AG09319 (cell line): ENCODE data around the gene SRCAP.
"Not testable (repeated sequence)": the region's sequence is repeated elsewhere in the genome, so short reads cannot be mapped to it uniquely, and the experiment has no call there.

Source experiments
- DNase-seq: peaks from one replicate; pipeline ENCODE4 v3.0.0-alpha.2; 2010; ENCODE audit warnings: low read depth; ENCODE audit errors: extremely low read depth
- CTCF ChIP-seq: IDR thresholded peaks from 2 replicates; pipeline ENCODE4 v1.5.1; 2011; ENCODE audit warnings: low read depth, mild to moderate bottlenecking, inconsistent platforms, low read length, moderate library complexity

SRCAP gene

GRCh38 chr16:30700971-30701370 lies 2.0 kb downstream of the SRCAP start:
- no peak for DNase-seq
- no peak for TF ChIP-seq CTCF

- not testable (repeated sequence) for DNase-seq
Measured at GRCh38 chr16:30703071-30703470, 4.1 kb downstream of the SRCAP start.

GRCh38 chr16:30703971-30704370 lies 5.0 kb downstream of the SRCAP start:
- no peak for TF ChIP-seq CTCF
- DNase-seq = no peak

- TF ChIP-seq CTCF = no peak
- DNase-seq = no peak
Measured at GRCh38 chr16:30706046-30706445, 7.1 kb downstream of the SRCAP start.

GRCh38 chr16:30710971-30711370 lies 12.0 kb downstream of the SRCAP start:
- DNase-seq = no peak
- TF ChIP-seq CTCF = no peak

GRCh38 chr16:30711712-30712111 lies 12.7 kb downstream of the SRCAP start:
- TF ChIP-seq CTCF = no peak
- DNase-seq = no peak

GRCh38 chr16:30715750-30716445 lies 16.9 kb downstream of the SRCAP start:
- no peak for DNase-seq
- TF ChIP-seq CTCF = no peak

GRCh38 chr16:30720086-30720485 lies 21.1 kb downstream of the SRCAP start:
- TF ChIP-seq CTCF = no peak
- no peak for DNase-seq
